ENCODE measurements around the gene MAP3K3. TPM values are rescaled to one million over a fixed set of nuclear protein-coding genes. Genes with fewer than 3 reads are reported as not detected.

The MAP3K3 gene
- total RNA-seq, 1 experiment from 2014 or later = 38.2 TPM

GRCh38 chr17:63653050-63653449, 30.8 kb downstream of the MAP3K3 start:
- H3K36me3 ChIP-seq (replicated peaks; ENCODE audit: control insufficient read depth, insufficient read depth, low read length) = peaks cover 3% of the 10 kb centered on the region
- no peaks in the 10 kb centered on the region for H3K27me3 ChIP-seq (ENCODE audit: control insufficient read depth, insufficient read depth, low read length)
- DNase-seq = no peak
- no peak overlapping the region for H3K4me3 ChIP-seq (ENCODE audit: insufficient read depth, low read depth, low read length)

DNA sequence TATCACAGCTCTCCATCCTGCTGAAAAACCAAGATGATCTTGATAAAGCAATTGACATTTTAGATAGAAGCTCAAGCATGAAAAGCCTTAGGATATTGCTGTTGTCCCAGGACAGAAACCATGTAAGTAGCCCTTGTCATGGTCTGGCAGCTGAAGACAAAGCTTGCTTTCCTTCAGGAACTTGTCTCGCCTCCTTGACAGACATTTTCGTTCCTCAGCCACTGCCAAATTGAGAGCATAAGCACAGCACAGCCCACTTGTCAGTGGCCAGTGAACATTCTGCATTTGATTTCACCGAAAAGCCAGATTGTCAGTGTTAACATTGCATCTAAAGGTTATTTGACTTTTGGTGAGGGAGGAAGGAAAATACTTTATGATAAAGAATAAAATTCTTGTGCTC, 35.6 kb downstream of the MAP3K3 start:
- no peak overlapping the region for H3K4me3 ChIP-seq (ENCODE audit: insufficient read depth, low read depth, low read length)
- DNase-seq = no peak
- peaks cover 3% of the 10 kb centered on the region for H3K36me3 ChIP-seq (replicated peaks; ENCODE audit: control insufficient read depth, insufficient read depth, low read length)
- no peaks in the 10 kb centered on the region for H3K27me3 ChIP-seq (ENCODE audit: control insufficient read depth, insufficient read depth, low read length)

GRCh38 chr17:63658366-63658765, 36.1 kb downstream of the MAP3K3 start:
- Histone ChIP-seq H3K36me3 (replicated peaks; ENCODE audit: control insufficient read depth, insufficient read depth, low read length) (peaks cover 3% of the 10 kb centered on the region), H3K27me3 (ENCODE audit: control insufficient read depth, insufficient read depth, low read length) (no peaks in the 10 kb centered on the region), H3K4me3 (ENCODE audit: insufficient read depth, low read depth, low read length) (no peak overlapping the region)
- no peak for DNase-seq

GRCh38 chr17:63659850-63660249, 37.6 kb downstream of the MAP3K3 start:
- Histone ChIP-seq H3K36me3 (replicated peaks; ENCODE audit: control insufficient read depth, insufficient read depth, low read length) (peaks cover 3% of the 10 kb centered on the region), H3K27me3 (ENCODE audit: control insufficient read depth, insufficient read depth, low read length) (no peaks in the 10 kb centered on the region), H3K4me3 (ENCODE audit: insufficient read depth, low read depth, low read length) (no peak overlapping the region)
- DNase-seq = no peak

DNA sequence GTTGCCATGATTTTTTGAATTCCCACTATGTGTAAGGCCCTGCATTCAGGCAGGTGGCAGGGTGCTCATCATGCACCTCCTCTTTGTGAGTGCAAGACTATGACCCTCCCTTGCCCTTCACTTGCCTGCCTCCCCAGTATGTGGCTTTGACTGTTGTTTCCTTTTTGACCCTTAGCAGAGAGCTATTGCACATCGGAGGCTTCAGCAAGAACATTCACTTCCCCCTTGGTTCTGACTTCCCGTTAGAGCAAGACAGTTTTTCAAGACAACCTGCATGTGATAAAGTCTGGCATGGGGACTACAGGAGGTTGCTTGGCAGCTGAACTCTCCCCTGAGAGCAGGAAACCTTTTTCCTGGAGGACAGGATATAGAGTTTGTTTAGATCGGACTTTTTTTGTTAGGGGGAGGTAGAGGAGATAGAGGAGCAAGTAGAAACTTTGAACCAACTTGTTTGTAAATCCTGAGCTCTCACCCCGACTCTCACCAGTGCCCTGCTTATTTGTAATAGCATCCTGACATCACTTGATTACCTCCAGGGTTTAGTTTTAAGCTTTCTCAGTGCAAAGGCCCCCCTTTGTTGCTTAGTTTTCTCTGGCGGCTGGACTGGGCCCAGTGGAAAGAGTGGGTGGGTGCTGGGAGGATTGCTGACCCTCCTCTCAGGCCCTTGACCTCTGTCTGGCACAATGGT, 43.5 kb downstream of the MAP3K3 start:
- no peak overlapping the region for H3K4me3 ChIP-seq (ENCODE audit: insufficient read depth, low read depth, low read length)
- no peaks in the 10 kb centered on the region for H3K27me3 ChIP-seq (ENCODE audit: control insufficient read depth, insufficient read depth, low read length)
- H3K36me3 ChIP-seq (replicated peaks; ENCODE audit: control insufficient read depth, insufficient read depth, low read length) = no peaks in the 10 kb centered on the region; the same call in 1 of the 2 replicates
- no peak for DNase-seq

DNA sequence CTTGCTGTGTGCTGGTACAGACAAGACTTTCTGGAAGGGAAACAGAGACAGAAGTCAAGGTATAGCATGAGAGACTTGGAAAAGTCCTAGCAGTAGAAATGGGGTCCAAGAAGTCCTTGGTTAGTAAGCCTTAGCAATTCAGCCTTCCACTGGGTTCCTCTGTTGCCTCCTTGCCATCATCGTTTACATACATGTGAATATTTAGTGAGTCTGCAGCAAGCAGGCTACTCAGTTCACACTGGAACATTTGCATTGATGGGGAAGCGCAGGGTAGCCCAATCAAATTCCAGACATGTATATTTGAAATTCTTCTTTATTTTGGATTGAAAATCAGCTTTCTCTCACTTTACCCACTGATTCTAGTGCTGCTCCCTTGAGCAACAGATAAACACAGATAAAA, 50.6 kb downstream of the MAP3K3 start:
- DNase-seq = no peak
- Histone ChIP-seq H3K27me3 (ENCODE audit: control insufficient read depth, insufficient read depth, low read length) (no peaks in the 10 kb centered on the region), H3K36me3 (replicated peaks; ENCODE audit: control insufficient read depth, insufficient read depth, low read length) (no peaks in the 10 kb centered on the region; the same call in 1 of the 2 replicates), H3K4me3 (ENCODE audit: insufficient read depth, low read depth, low read length) (no peak overlapping the region)

DNA sequence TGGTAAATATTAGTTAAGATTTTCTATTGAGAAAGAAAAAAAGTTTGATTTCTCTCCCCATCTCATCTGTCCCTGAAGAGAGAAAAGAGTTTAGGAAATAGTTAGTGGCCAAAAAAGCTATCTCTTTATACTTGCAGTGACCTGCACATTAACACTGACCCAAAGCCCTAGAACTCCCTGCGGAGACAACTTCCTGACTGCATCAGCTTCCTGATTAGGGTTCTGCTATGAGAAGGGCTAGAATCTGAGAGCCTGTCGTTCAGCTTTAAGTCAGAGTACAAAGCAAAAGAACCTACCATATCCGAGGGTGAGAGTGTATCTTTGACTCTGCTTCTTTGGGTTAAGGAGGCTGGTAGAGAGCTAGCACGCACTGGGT, 53.0 kb downstream of the MAP3K3 start:
- no peak for DNase-seq
- H3K27me3 ChIP-seq (ENCODE audit: control insufficient read depth, insufficient read depth, low read length) = no peaks in the 10 kb centered on the region
- H3K4me3 ChIP-seq (ENCODE audit: insufficient read depth, low read depth, low read length) = no peak overlapping the region
- no peaks in the 10 kb centered on the region; the same call in 1 of the 2 replicates for H3K36me3 ChIP-seq (replicated peaks; ENCODE audit: control insufficient read depth, insufficient read depth, low read length)

- Histone ChIP-seq H3K4me3 (ENCODE audit: insufficient read depth, low read depth, low read length) (no peak overlapping the region), H3K27me3 (ENCODE audit: control insufficient read depth, insufficient read depth, low read length) (no peaks in the 10 kb centered on the region), H3K36me3 (replicated peaks; ENCODE audit: control insufficient read depth, insufficient read depth, low read length) (no peaks in the 10 kb centered on the region; the same call in 1 of the 2 replicates)
- DNase-seq = no peak
Observed at GRCh38 chr17:63675607-63676546, 53.7 kb downstream of the MAP3K3 start.

DNA sequence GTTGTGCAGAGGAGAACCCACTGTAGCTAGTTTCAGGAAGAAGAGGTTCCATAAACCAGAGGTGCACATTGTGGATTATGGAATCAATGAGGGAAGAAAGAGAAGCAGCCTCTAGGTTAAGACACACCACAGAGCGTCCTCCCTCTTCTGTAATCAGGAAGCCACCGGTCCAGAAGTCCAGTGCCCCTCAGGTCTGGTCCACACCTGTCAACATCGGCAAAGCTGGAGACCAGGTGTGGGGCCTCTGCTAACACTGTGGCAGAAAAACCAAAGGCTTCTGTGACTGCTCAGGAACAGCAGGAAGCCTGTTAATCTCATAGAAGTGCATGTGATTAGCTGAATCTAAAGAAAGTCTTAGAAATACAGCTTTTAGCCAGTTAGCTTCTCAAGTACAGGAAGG, 54.4 kb downstream of the MAP3K3 start:
- no peak overlapping the region for H3K4me3 ChIP-seq (ENCODE audit: insufficient read depth, low read depth, low read length)
- no peak for DNase-seq
- no peaks in the 10 kb centered on the region for H3K27me3 ChIP-seq (ENCODE audit: control insufficient read depth, insufficient read depth, low read length)
- H3K36me3 ChIP-seq (replicated peaks; ENCODE audit: control insufficient read depth, insufficient read depth, low read length) = no peaks in the 10 kb centered on the region; the same call in 1 of the 2 replicates

- H3K27me3 ChIP-seq (ENCODE audit: control insufficient read depth, insufficient read depth, low read length) = no peaks in the 10 kb centered on the region
- H3K4me3 ChIP-seq (ENCODE audit: insufficient read depth, low read depth, low read length) = no peak overlapping the region
- H3K36me3 ChIP-seq (replicated peaks; ENCODE audit: control insufficient read depth, insufficient read depth, low read length) = no peaks in the 10 kb centered on the region; the same call in none of the 2 replicates
- peak; percentile 67 for DNase-seq
Observed at GRCh38 chr17:63679214-63679613, 57.0 kb downstream of the MAP3K3 start.

GRCh38 chr17:63680700-63681099, 58.5 kb downstream of the MAP3K3 start:
- Histone ChIP-seq H3K27me3 (ENCODE audit: control insufficient read depth, insufficient read depth, low read length) (no peaks in the 10 kb centered on the region), H3K36me3 (replicated peaks; ENCODE audit: control insufficient read depth, insufficient read depth, low read length) (peaks cover 1% of the 10 kb centered on the region), H3K4me3 (ENCODE audit: insufficient read depth, low read depth, low read length) (no peak overlapping the region)
- no peak for DNase-seq

GRCh38 chr17:63681530-63681929, 59.3 kb downstream of the MAP3K3 start:
- Histone ChIP-seq H3K36me3 (replicated peaks; ENCODE audit: control insufficient read depth, insufficient read depth, low read length) (peaks cover 1% of the 10 kb centered on the region), H3K27me3 (ENCODE audit: control insufficient read depth, insufficient read depth, low read length) (no peaks in the 10 kb centered on the region), H3K4me3 (ENCODE audit: insufficient read depth, low read depth, low read length) (no peak overlapping the region)
- peak; percentile 46 for DNase-seq

DNA sequence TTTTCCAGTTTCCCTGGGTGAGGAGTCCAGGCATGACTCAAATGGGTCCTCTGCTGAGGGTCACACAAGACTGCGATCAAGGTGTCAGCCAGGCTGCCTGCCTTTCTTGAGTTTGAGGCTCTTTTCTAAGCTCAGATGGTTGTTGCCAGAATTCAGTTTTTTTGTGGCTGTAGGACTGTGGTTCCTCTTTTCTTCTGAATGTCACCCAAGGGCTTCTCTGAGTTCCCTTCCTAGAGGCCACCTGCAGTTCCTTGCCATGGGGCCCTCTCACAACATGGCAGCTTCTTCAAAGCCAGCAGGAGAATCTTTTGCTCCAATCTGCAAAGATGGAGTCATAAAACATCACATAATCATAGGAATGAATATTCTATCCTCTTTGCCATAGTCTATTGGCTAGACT, 60.2 kb downstream of the MAP3K3 start:
- Histone ChIP-seq H3K36me3 (replicated peaks; ENCODE audit: control insufficient read depth, insufficient read depth, low read length) (peaks cover 1% of the 10 kb centered on the region), H3K4me3 (ENCODE audit: insufficient read depth, low read depth, low read length) (no peak overlapping the region), H3K27me3 (ENCODE audit: control insufficient read depth, insufficient read depth, low read length) (no peaks in the 10 kb centered on the region)
- DNase-seq = no peak

- Histone ChIP-seq H3K27me3 (ENCODE audit: control insufficient read depth, insufficient read depth, low read length) (no peaks in the 10 kb centered on the region), H3K4me3 (ENCODE audit: insufficient read depth, low read depth, low read length) (no peak overlapping the region), H3K36me3 (replicated peaks; ENCODE audit: control insufficient read depth, insufficient read depth, low read length) (peaks cover 1% of the 10 kb centered on the region)
- no peak for DNase-seq
Observed at GRCh38 chr17:63682981-63683380, 60.8 kb downstream of the MAP3K3 start.

DNA sequence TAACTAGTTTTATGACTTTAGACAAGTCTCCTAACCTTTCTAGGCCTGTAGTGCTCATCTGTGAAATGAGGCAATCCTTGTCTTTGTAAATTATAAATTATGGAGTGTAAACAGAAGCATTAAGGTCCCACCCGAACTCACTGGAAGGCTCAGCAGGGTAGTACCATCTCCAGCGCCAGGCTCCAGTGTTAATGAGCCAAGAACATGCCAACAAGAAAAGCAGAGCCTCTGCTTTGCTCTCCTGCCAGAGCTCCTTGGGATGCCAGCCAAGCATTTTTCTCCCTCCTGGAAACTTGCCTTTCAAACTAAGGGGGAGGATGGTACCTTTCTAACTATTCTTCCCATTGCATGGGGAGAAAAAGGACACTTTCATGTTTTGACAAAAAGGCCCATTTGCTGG, 62.8 kb downstream of the MAP3K3 start:
- Histone ChIP-seq H3K27me3 (ENCODE audit: control insufficient read depth, insufficient read depth, low read length) (no peaks in the 10 kb centered on the region), H3K4me3 (ENCODE audit: insufficient read depth, low read depth, low read length) (no peak overlapping the region), H3K36me3 (replicated peaks; ENCODE audit: control insufficient read depth, insufficient read depth, low read length) (peaks cover 11% of the 10 kb centered on the region)
- DNase-seq = no peak

All from H7 (cell line).